Kidney (tissue), 14 donors: ENCODE results near the gene MPPED1. TPM values are rescaled to one million over a fixed set of nuclear protein-coding genes. Genes with fewer than 3 reads are reported as not detected.

Source experiments
- DNase-seq, 5 donors: peaks; one replicate each; pipeline ENCODE4 v3.0.0-alpha.2; 2013 to 2020
- FAIRE-seq: peaks from 2 replicates; lab custom pipeline; 2012; peaks lifted over from hg19 to GRCh38; lab: Jason Lieb, UNC
- H3K27ac ChIP-seq, 2 donors: one replicate each; pipeline ENCODE4 v1.7.0; 2013; ENCODE audit warnings: low read depth in 2 of 2, low read length in 2 of 2, inconsistent platforms in 1 of 2
- H3K27me3 ChIP-seq: one replicate; pipeline ENCODE4 v1.7.1; 2013; ENCODE audit warnings: low read length, inconsistent platforms; ENCODE audit not compliant: control insufficient read depth, insufficient read depth
- H3K36me3 ChIP-seq, 3 donors: one replicate each; pipeline versions ENCODE4 v1.7.0 to v1.7.1; 2013; ENCODE audit warnings: low read length in 3 of 3, control low read depth in 1 of 3, inconsistent platforms in 1 of 3; ENCODE audit not compliant: insufficient read depth in 3 of 3, control insufficient read depth in 2 of 3
- H3K4me1 ChIP-seq, 3 donors: one replicate each; pipeline versions ENCODE4 v1.7.0 to v1.7.1; 2013; ENCODE audit warnings: low read length in 3 of 3, inconsistent platforms in 1 of 3, low read depth in 1 of 3; ENCODE audit not compliant: control insufficient read depth in 2 of 3, insufficient read depth in 2 of 3
- H3K4me3 ChIP-seq, 3 donors: one replicate each; pipeline versions ENCODE4 v1.7.0 to v1.8.1; 2013; ENCODE audit warnings: low read length in 3 of 3, control low read depth in 1 of 3, inconsistent platforms in 1 of 3
- H3K9ac ChIP-seq, 3 donors: one replicate each; pipeline versions ENCODE4 v1.7.0 to v1.7.1; 2013; ENCODE audit warnings: low read length in 3 of 3, control low read depth in 1 of 3, inconsistent platforms in 1 of 3
- H3K9me3 ChIP-seq, 3 donors: one replicate each; pipeline versions ENCODE4 v1.7.0 to v1.7.1; 2013; ENCODE audit warnings: low read length in 3 of 3, control low read depth in 1 of 3, inconsistent platforms in 1 of 3; ENCODE audit not compliant: control insufficient read depth in 2 of 3, insufficient read depth in 1 of 3
- CTCF ChIP-seq: IDR thresholded peaks from 3 replicates; pipeline ENCODE4 v1.5.1; 2012; ENCODE audit warnings: mild to moderate bottlenecking, moderate library complexity, borderline replicate concordance; ENCODE audit not compliant: insufficient read depth; ENCODE audit errors: extremely low read depth
- intact Hi-C: fragments of 100-400 bp; cut with DNase I; formaldehyde crosslinking; loops from one replicate; pipeline ENCODE4 v1.11.1; 2022
- polyA plus RNA-seq: library from polyadenylated mRNA; stranded (reverse); fragments of 350-450 nt; fragmentation: Illumina TruSeq; extraction: RNeasy Lipid Tissue Mini Kit (QIAGEN cat#74804); gene quantifications from one replicate; pipeline ENCODE4 v1.2.3, GENCODE V29; 2014; ENCODE audit warnings: low read depth, low replicate concordance; ENCODE audit not compliant: insufficient read depth
- total RNA-seq: library from RNA; stranded (reverse); fragmentation: NEBNext Ultra II Directional; extraction: Animal tissue kit (Norgen Biotek cat#: 25700); gene quantifications from one replicate; pipeline ENCODE4 v1.2.1, GENCODE V29; 2021
- donor health status: control.
- donor health status: control.
- donor health status: control.
- donor health status: control.
- donor health status: control.
- donor health status: DM: yes; HTN: yes; CAD: no.
- donor health status: Normal renal cell carcinoma (clear cell type).

The MPPED1 gene
- total and polyA plus RNA-seq, 2 donors from 2014 or later: not detected

DNA sequence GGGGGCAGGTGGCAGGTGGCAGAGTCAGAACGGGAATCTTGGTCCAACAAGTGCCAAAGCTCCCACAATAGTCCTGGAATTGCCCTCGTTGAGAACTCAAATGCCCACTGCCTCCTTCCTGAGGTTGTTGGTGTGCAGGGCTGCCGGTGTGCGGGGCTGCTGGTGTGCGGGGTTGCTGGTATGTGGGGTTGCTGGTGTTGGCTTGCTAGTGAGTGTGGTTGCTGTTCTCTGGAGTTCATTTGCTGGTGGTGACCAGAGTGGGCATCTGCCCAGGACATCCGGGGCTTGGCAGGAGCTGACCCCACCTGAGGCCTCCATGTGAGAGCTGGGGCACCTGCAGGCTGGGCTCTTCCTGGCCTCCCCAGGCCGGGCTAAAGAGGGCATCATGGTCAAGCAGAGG, 14.0 kb upstream of the MPPED1 start:
- Histone ChIP-seq H3K36me3 (no peaks in the 10 kb centered on the region), H3K27ac (no peak overlapping the region), H3K9me3 (peaks cover 0 to 4% (median 0%) of the 10 kb centered on the region in 3 donors), H3K4me1 (no peaks in the 10 kb centered on the region), H3K27me3 (no peaks in the 10 kb centered on the region), H3K9ac (no peak overlapping the region), H3K4me3 (no peak overlapping the region)
- intact Hi-C loops: no loop called here
- DNase-seq (peak in 1 of 5 donors; percentile 37), FAIRE-seq (no peak)
- TF ChIP-seq CTCF: no peak

DNA sequence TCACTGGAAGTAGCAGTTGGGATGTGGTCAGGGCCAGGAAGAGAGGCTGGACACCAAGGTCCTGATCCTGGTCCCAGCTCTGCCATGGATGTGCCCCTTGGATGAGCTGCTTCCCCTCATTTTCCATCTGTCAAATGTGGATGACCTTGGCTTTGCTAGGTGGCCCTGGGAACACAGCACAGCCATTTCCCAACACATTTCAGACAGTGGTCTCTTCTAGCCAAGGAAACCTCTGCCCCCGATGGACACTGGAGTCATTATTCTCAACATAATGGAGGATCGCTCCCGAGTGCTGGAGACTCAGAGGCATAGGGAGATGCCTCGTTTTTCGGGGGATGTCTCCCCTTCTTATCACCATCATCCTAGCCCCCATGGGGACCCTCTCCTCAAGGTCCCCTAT, 13.6 kb upstream of the MPPED1 start:
- H3K27me3 ChIP-seq: no peaks in the 10 kb centered on the region
- H3K36me3 ChIP-seq: no peaks in the 10 kb centered on the region
- H3K4me1 ChIP-seq: no peaks in the 10 kb centered on the region
- H3K9ac ChIP-seq: no peak overlapping the region
- no peak for FAIRE-seq
- no peak overlapping the region for H3K27ac ChIP-seq
- TF ChIP-seq CTCF: no peak
- intact Hi-C loops: no loop called here
- no peak overlapping the region for H3K4me3 ChIP-seq
- DNase-seq: no peak
- H3K9me3 ChIP-seq: peaks cover 0 to 4% (median 0%) of the 10 kb centered on the region in 3 donors

GRCh38 chr22:43398910-43399309, 12.9 kb upstream of the MPPED1 start:
- peak in 1 of 5 donors; percentile 54 for DNase-seq
- Histone ChIP-seq H3K9me3 (peaks cover 0 to under 1% (median 0%) of the 10 kb centered on the region in 3 donors), H3K4me1 (no peaks in the 10 kb centered on the region), H3K27ac (no peak overlapping the region), H3K9ac (no peak overlapping the region), H3K4me3 (no peak overlapping the region), H3K27me3 (no peaks in the 10 kb centered on the region), H3K36me3 (no peaks in the 10 kb centered on the region)
- FAIRE-seq: no peak
- intact Hi-C loops: no loop called here
- no peak for TF ChIP-seq CTCF
